ENCODE data around the gene ZBTB7C. TPM values are rescaled to one million over a fixed set of nuclear protein-coding genes. Genes with fewer than 3 reads are reported as not detected.

Gene ZBTB7C
- total RNA-seq, 1 donor from 2014 or later, result under 0.01 TPM

- TF ChIP-seq CTCF (IDR thresholded peaks at IDR 0.05; ENCODE audit: insufficient read depth, low read length, severe bottlenecking), result no peak
- Histone ChIP-seq H3K36me3 (ENCODE audit: control insufficient read depth, insufficient read depth, low read length) (no peaks in the 10 kb centered on the region), H3K4me3 (ENCODE audit: low read depth, low read length) (no peak overlapping the region), H3K27me3 (ENCODE audit: control insufficient read depth, insufficient read depth, low read length) (peaks cover 5% of the 10 kb centered on the region)
- DNase-seq (ENCODE audit: low read depth) (no peak), FAIRE-seq (peak; percentile 18)
Observed at GRCh38 chr18:47993409-47993808, 415.8 kb downstream of the ZBTB7C start.

GRCh38 chr18:47992976-47993375 is 416.2 kb downstream of the ZBTB7C start:
- no peaks in the 10 kb centered on the region for H3K36me3 ChIP-seq (ENCODE audit: control insufficient read depth, insufficient read depth, low read length)
- no peak overlapping the region for H3K4me3 ChIP-seq (ENCODE audit: low read depth, low read length)
- DNase-seq (ENCODE audit: low read depth) (no peak), FAIRE-seq (no peak)
- no peak for TF ChIP-seq CTCF (IDR thresholded peaks at IDR 0.05; ENCODE audit: insufficient read depth, low read length, severe bottlenecking)
- peaks cover 5% of the 10 kb centered on the region for H3K27me3 ChIP-seq (ENCODE audit: control insufficient read depth, insufficient read depth, low read length)

- no peak for TF ChIP-seq CTCF (IDR thresholded peaks at IDR 0.05; ENCODE audit: insufficient read depth, low read length, severe bottlenecking)
- no peak overlapping the region for H3K4me3 ChIP-seq (ENCODE audit: low read depth, low read length)
- FAIRE-seq, result no peak
- no peak for DNase-seq (ENCODE audit: low read depth)
- H3K27me3 ChIP-seq (ENCODE audit: control insufficient read depth, insufficient read depth, low read length), result peaks cover 5% of the 10 kb centered on the region
- H3K36me3 ChIP-seq (ENCODE audit: control insufficient read depth, insufficient read depth, low read length), result no peaks in the 10 kb centered on the region
Observed at GRCh38 chr18:47992266-47992665, 416.9 kb downstream of the ZBTB7C start.

GRCh38 chr18:47990981-47991380 is 418.2 kb downstream of the ZBTB7C start:
- Histone ChIP-seq H3K36me3 (ENCODE audit: control insufficient read depth, insufficient read depth, low read length) (no peaks in the 10 kb centered on the region), H3K4me3 (ENCODE audit: low read depth, low read length) (no peak overlapping the region), H3K27me3 (ENCODE audit: control insufficient read depth, insufficient read depth, low read length) (peaks cover 5% of the 10 kb centered on the region)
- FAIRE-seq (no peak), DNase-seq (ENCODE audit: low read depth) (no peak)
- no peak for TF ChIP-seq CTCF (IDR thresholded peaks at IDR 0.05; ENCODE audit: insufficient read depth, low read length, severe bottlenecking)

GRCh38 chr18:47987388-47987699 is 421.8 kb downstream of the ZBTB7C start:
- FAIRE-seq (no peak), DNase-seq (ENCODE audit: low read depth) (peak; percentile 47)
- no peak overlapping the region for H3K4me3 ChIP-seq (ENCODE audit: low read depth, low read length)
- H3K27me3 ChIP-seq (ENCODE audit: control insufficient read depth, insufficient read depth, low read length), result peaks cover 5% of the 10 kb centered on the region
- TF ChIP-seq CTCF (IDR thresholded peaks at IDR 0.05; ENCODE audit: insufficient read depth, low read length, severe bottlenecking), result no peak
- H3K36me3 ChIP-seq (ENCODE audit: control insufficient read depth, insufficient read depth, low read length), result no peaks in the 10 kb centered on the region

GRCh38 chr18:47986620-47987387 is 422.4 kb downstream of the ZBTB7C start:
- no peak for TF ChIP-seq CTCF (IDR thresholded peaks at IDR 0.05; ENCODE audit: insufficient read depth, low read length, severe bottlenecking)
- no peak for FAIRE-seq
- DNase-seq (ENCODE audit: low read depth), result no peak
- peaks cover 5% of the 10 kb centered on the region for H3K27me3 ChIP-seq (ENCODE audit: control insufficient read depth, insufficient read depth, low read length)
- H3K36me3 ChIP-seq (ENCODE audit: control insufficient read depth, insufficient read depth, low read length), result no peaks in the 10 kb centered on the region
- H3K4me3 ChIP-seq (ENCODE audit: low read depth, low read length), result no peak overlapping the region

Data from bronchial epithelial cell (primary cell).